Neural cell (in vitro differentiated cells): ENCODE results near the gene PRKAG2. TPM values are rescaled to one million over a fixed set of nuclear protein-coding genes. Genes with fewer than 3 reads are reported as not detected.

Experiments
- H2AFZ ChIP-seq: fragments of 200-600, 300-800 bp; sonication (generic), shearing (Covaris generic); 2 replicates; pipeline ENCODE4 v1.6.0; 2014; ENCODE audit warnings: low read depth, mild to moderate bottlenecking, antibody characterized with exemption, low read length, moderate library complexity
- H3F3A ChIP-seq: fragments of 200-600 bp; shearing (Covaris generic); 2 replicates; pipeline ENCODE4 v1.6.1; 2016; ENCODE audit warnings: mild to moderate bottlenecking, moderate library complexity, mixed read lengths, antibody characterized with exemption, low read length; ENCODE audit not compliant: insufficient read depth, poor library complexity, severe bottlenecking
- H3K27ac ChIP-seq: fragments of 200-600, 300-800 bp; sonication (generic), shearing (Covaris generic); 2 replicates; pipeline ENCODE4 v1.5.1; 2014; ENCODE audit warnings: mild to moderate bottlenecking, low read length, moderate library complexity
- H3K27me3 ChIP-seq: fragments of 300-800, 200-600 bp; sonication (generic), shearing (Covaris generic); 2 replicates; pipeline ENCODE4 v1.6.0; 2014; ENCODE audit warnings: mild to moderate bottlenecking, low read depth, low read length, moderate library complexity; ENCODE audit not compliant: insufficient read depth
- H3K36me3 ChIP-seq: fragments of 300-800, 200-600 bp; sonication (generic), shearing (Covaris generic); 2 replicates; pipeline ENCODE4 v1.5.1; 2014; ENCODE audit warnings: mild to moderate bottlenecking, antibody characterized with exemption, low read length, moderate library complexity; ENCODE audit not compliant: insufficient read depth
- H3K4me2 ChIP-seq: fragments of 300-800, 200-600 bp; sonication (generic), shearing (Covaris generic); 2 replicates; pipeline ENCODE4 v1.6.0; 2014; ENCODE audit warnings: mild to moderate bottlenecking, low read length
- H3K4me3 ChIP-seq: fragments of 300-800, 200-600 bp; sonication (generic), shearing (Covaris generic); 2 replicates; pipeline ENCODE4 v1.5.1; 2014; ENCODE audit warnings: mild to moderate bottlenecking, low read length, moderate library complexity
- H3K79me2 ChIP-seq: fragments of 200-600 bp; shearing (Covaris generic); replicated peaks from 2 replicates; pipeline ENCODE4 v1.6.0; 2014; ENCODE audit warnings: mild to moderate bottlenecking, low read length, moderate library complexity; ENCODE audit not compliant: insufficient read depth
- H3K9ac ChIP-seq: fragments of 300-800, 200-600 bp; sonication (generic), shearing (Covaris generic); 2 replicates; pipeline ENCODE4 v1.6.1; 2016; ENCODE audit warnings: mild to moderate bottlenecking, low read length, mixed read lengths
- H3K9me2 ChIP-seq: fragments of 200-600 bp; shearing (Covaris generic); 2 replicates; pipeline ENCODE4 v1.6.1; 2016; ENCODE audit warnings: mild to moderate bottlenecking, low read length, mixed read lengths; ENCODE audit not compliant: insufficient read depth
- H3K9me3 ChIP-seq: fragments of 200-600, 300-800 bp; sonication (generic), shearing (Covaris generic); 2 replicates; pipeline ENCODE4 v1.6.1; 2016; ENCODE audit warnings: mild to moderate bottlenecking, mixed run types, low read length, moderate library complexity, mixed read lengths
- H4K20me1 ChIP-seq: fragments of 200-600 bp; shearing (Covaris generic); 2 replicates; pipeline ENCODE4 v1.6.1; 2016; ENCODE audit warnings: mild to moderate bottlenecking, mixed run types; ENCODE audit not compliant: insufficient read depth
- EP300 ChIP-seq: fragments of 450-650 bp; conservative IDR thresholded peaks from 2 replicates; pipeline ENCODE4 v1.6.1; 2014; ENCODE audit warnings: antibody characterized with exemption, mild to moderate bottlenecking, moderate library complexity; ENCODE audit not compliant: poor library complexity, severe bottlenecking
- EZH2 ChIP-seq: fragments of 200-600, 300-800 bp; shearing (Covaris generic), sonication (generic); IDR thresholded peaks from 2 replicates; pipeline ENCODE4 v1.6.1; 2014; ENCODE audit warnings: antibody characterized with exemption, low read length, borderline replicate concordance, mild to moderate bottlenecking; ENCODE audit not compliant: insufficient read depth, poor library complexity, severe bottlenecking
- MXI1 ChIP-seq: fragments of 450-650 bp; conservative IDR thresholded peaks from 2 replicates; pipeline ENCODE4 v1.6.1; 2014; ENCODE audit warnings: antibody characterized with exemption, mild to moderate bottlenecking; ENCODE audit not compliant: poor library complexity, severe bottlenecking
- POLR2AphosphoS5 ChIP-seq: IDR thresholded peaks from 2 replicates; pipeline ENCODE4 v1.6.1; 2012
- RAD21 ChIP-seq: fragments of 450-650 bp; conservative IDR thresholded peaks from 2 replicates; pipeline ENCODE4 v1.6.1; 2014; ENCODE audit warnings: antibody characterized with exemption, mild to moderate bottlenecking, moderate library complexity
- SMC3 ChIP-seq: fragments of 450-650 bp; conservative IDR thresholded peaks from 2 replicates; pipeline ENCODE4 v1.6.1; 2014; ENCODE audit warnings: antibody characterized with exemption, mild to moderate bottlenecking, moderate library complexity; ENCODE audit not compliant: poor library complexity
- TAF1 ChIP-seq: IDR thresholded peaks from 2 replicates; pipeline ENCODE4 v1.6.1; 2012; ENCODE audit warnings: low read depth
- polyA plus RNA-seq: library from polyadenylated mRNA; depleted of rRNA; stranded (reverse); fragments of >200 nt; gene quantifications from 2 replicates; pipeline ENCODE4 v1.2.3, GENCODE V29; 2014
- TF ChIP-seq, protein P1 (sequence below): IDR thresholded peaks from 2 replicates; pipeline ENCODE4 v1.6.1; 2012; ENCODE audit warnings: borderline replicate concordance
- TF ChIP-seq, protein P2 (sequence below): fragments of 450-650 bp; IDR thresholded peaks from 2 replicates; pipeline ENCODE4 v1.5.1; 2014; ENCODE audit warnings: antibody characterized with exemption, mild to moderate bottlenecking, moderate library complexity; ENCODE audit not compliant: poor library complexity, severe bottlenecking

PRKAG2 gene
- polyA plus RNA-seq, 1 donor from 2014 or later: 22.9 TPM

DNA sequence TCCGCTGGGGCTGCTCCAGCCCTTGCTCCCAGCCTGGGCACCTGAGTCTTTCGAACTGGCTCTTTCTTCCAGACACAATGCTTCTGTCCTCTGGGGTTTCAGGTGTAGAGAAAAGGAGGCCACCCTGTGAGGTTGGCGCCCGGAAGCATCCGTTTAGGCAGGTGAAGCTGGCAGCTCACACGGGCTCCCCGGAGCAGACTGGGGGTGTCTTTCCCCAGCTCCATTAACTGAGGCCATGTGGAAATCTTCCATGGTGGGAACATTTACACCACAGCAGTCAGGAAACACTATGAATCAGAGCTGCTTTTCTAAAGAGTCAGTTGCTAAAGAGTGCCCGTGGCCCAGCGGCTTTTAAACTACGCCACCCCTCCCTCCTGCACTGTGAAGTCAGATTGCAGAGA, 29.2 kb downstream of the PRKAG2 start:
- Histone ChIP-seq H2AFZ (no peak overlapping the region), H3K79me2 (no peaks in the 10 kb centered on the region), H3K9me3 (no peaks in the 10 kb centered on the region), H3K27me3 (no peaks in the 10 kb centered on the region), H3K27ac (no peak overlapping the region), H3F3A (no peaks in the 10 kb centered on the region), H4K20me1 (no peaks in the 10 kb centered on the region), H3K4me3 (no peak overlapping the region), H3K4me2 (no peak overlapping the region), H3K36me3 (no peaks in the 10 kb centered on the region), H3K9me2 (no peaks in the 10 kb centered on the region), H3K9ac (no peak overlapping the region)
- TF ChIP-seq POLR2AphosphoS5 (no peak), EP300 (no peak), SMC3 (no peak), MXI1 (no peak), RAD21 (no peak), EZH2 (no peak), TAF1 (no peak)
- TF ChIP-seq, protein P1, sequence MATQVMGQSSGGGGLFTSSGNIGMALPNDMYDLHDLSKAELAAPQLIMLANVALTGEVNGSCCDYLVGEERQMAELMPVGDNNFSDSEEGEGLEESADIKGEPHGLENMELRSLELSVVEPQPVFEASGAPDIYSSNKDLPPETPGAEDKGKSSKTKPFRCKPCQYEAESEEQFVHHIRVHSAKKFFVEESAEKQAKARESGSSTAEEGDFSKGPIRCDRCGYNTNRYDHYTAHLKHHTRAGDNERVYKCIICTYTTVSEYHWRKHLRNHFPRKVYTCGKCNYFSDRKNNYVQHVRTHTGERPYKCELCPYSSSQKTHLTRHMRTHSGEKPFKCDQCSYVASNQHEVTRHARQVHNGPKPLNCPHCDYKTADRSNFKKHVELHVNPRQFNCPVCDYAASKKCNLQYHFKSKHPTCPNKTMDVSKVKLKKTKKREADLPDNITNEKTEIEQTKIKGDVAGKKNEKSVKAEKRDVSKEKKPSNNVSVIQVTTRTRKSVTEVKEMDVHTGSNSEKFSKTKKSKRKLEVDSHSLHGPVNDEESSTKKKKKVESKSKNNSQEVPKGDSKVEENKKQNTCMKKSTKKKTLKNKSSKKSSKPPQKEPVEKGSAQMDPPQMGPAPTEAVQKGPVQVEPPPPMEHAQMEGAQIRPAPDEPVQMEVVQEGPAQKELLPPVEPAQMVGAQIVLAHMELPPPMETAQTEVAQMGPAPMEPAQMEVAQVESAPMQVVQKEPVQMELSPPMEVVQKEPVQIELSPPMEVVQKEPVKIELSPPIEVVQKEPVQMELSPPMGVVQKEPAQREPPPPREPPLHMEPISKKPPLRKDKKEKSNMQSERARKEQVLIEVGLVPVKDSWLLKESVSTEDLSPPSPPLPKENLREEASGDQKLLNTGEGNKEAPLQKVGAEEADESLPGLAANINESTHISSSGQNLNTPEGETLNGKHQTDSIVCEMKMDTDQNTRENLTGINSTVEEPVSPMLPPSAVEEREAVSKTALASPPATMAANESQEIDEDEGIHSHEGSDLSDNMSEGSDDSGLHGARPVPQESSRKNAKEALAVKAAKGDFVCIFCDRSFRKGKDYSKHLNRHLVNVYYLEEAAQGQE: no peak
- TF ChIP-seq, protein P2, sequence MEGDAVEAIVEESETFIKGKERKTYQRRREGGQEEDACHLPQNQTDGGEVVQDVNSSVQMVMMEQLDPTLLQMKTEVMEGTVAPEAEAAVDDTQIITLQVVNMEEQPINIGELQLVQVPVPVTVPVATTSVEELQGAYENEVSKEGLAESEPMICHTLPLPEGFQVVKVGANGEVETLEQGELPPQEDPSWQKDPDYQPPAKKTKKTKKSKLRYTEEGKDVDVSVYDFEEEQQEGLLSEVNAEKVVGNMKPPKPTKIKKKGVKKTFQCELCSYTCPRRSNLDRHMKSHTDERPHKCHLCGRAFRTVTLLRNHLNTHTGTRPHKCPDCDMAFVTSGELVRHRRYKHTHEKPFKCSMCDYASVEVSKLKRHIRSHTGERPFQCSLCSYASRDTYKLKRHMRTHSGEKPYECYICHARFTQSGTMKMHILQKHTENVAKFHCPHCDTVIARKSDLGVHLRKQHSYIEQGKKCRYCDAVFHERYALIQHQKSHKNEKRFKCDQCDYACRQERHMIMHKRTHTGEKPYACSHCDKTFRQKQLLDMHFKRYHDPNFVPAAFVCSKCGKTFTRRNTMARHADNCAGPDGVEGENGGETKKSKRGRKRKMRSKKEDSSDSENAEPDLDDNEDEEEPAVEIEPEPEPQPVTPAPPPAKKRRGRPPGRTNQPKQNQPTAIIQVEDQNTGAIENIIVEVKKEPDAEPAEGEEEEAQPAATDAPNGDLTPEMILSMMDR: no peak

DNA sequence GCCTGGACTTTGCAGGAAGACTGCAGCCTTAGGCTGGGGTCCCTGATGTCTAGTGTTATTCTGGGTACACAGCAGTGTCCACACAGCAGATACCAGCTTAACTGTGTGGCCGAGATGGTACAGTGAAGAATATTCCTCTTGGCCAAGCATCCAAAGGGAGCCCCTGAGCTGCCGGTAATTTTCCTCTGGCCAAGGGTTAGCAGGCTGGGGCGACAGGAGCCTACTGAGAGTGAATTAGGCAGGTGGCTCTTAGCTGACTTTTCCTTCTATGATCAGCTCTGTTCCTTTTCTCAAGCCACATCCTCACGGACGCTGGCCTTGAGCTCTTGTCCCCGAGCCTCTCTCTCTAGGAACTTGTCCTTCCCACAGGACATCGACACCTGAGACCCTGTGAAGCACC, 29.8 kb downstream of the PRKAG2 start:
- no peak overlapping the region for H3K9ac ChIP-seq
- no peaks in the 10 kb centered on the region for H3K27me3 ChIP-seq
- no peak overlapping the region for H2AFZ ChIP-seq
- no peaks in the 10 kb centered on the region for H3F3A ChIP-seq
- no peak overlapping the region for H3K27ac ChIP-seq
- TF ChIP-seq MXI1 (no peak), POLR2AphosphoS5 (no peak), TAF1 (no peak), RAD21 (no peak), EZH2 (no peak), EP300 (no peak), SMC3 (no peak)
- TF ChIP-seq, protein P2: no peak
- TF ChIP-seq, protein P1: no peak
- H4K20me1 ChIP-seq: no peaks in the 10 kb centered on the region
- no peak overlapping the region for H3K4me3 ChIP-seq
- H3K9me3 ChIP-seq: no peaks in the 10 kb centered on the region
- no peak overlapping the region for H3K4me2 ChIP-seq
- no peaks in the 10 kb centered on the region for H3K36me3 ChIP-seq
- H3K79me2 ChIP-seq: no peaks in the 10 kb centered on the region
- H3K9me2 ChIP-seq: no peaks in the 10 kb centered on the region
